Activated CD8-positive, alpha-beta memory T cell treated with anti-CD3 and anti-CD28 coated beads for 4 hours (primary cell): ENCODE measurements around the gene TAS1R2.
A peak's percentile ranks its signal among the peaks of the same experiment; 100 is the strongest.
"Not testable (repeated sequence)": the region's sequence is repeated elsewhere in the genome, so short reads cannot be mapped to it uniquely, and the experiment has no call there.

ENCODE experiments used
- DNase-seq, 2 donors: peaks; one replicate each; pipeline ENCODE4 v3.0.0-alpha.2; 2020; ENCODE audit warnings: low read depth in 2 of 2

The TAS1R2 gene

GRCh38 chr1:18859560-18859959 is at the start of gene TAS1R2:
TSS of gene TAS1R2 (minus strand) at chr1:18859660. CDS start at chr1:18859660, 0 bp downstream.
- no peak for DNase-seq

- no peak for DNase-seq
Measured at GRCh38 chr1:18907917-18908845, 48.7 kb upstream of the TAS1R2 start.

- peak; percentile 30 to 34 for DNase-seq
Measured at GRCh38 chr1:18907021-18907916, 47.8 kb upstream of the TAS1R2 start.

GRCh38 chr1:18903291-18903756 is 43.9 kb upstream of the TAS1R2 start:
- DNase-seq = no peak

GRCh38 chr1:18902523-18903290 is 43.2 kb upstream of the TAS1R2 start, which contains the start of gene ALDH4A1:
TSS of gene ALDH4A1 (minus strand) at chr1:18902555. CDS start at chr1:18902523, 32 bp downstream.
- peak; percentile 83 to 88 for DNase-seq

GRCh38 chr1:18901952-18902522 is 42.6 kb upstream of the TAS1R2 start:
- DNase-seq = no peak

- no peak for DNase-seq
Measured at GRCh38 chr1:18901147-18901951, 41.9 kb upstream of the TAS1R2 start.

- no peak for DNase-seq
Measured at GRCh38 chr1:18900303-18900841, 40.9 kb upstream of the TAS1R2 start.

GRCh38 chr1:18899363-18900049 is 40.0 kb upstream of the TAS1R2 start:
- DNase-seq = no peak

- no peak for DNase-seq
Measured at GRCh38 chr1:18898567-18898966, 39.1 kb upstream of the TAS1R2 start.

- DNase-seq = no peak
Measured at GRCh38 chr1:18895317-18895716, 35.9 kb upstream of the TAS1R2 start.

GRCh38 chr1:18893120-18893519 is 33.7 kb upstream of the TAS1R2 start:
- no peak for DNase-seq

GRCh38 chr1:18891858-18892257 is 32.4 kb upstream of the TAS1R2 start:
- not testable (repeated sequence) for DNase-seq

- DNase-seq = no peak
Measured at GRCh38 chr1:18891426-18891780, 31.9 kb upstream of the TAS1R2 start.

- no peak for DNase-seq
Measured at GRCh38 chr1:18890706-18891425, 31.4 kb upstream of the TAS1R2 start.

- no peak for DNase-seq
Measured at GRCh38 chr1:18886003-18886335, 26.5 kb upstream of the TAS1R2 start.

GRCh38 chr1:18885311-18886002 is 26.0 kb upstream of the TAS1R2 start:
- DNase-seq = no peak

GRCh38 chr1:18884727-18885126 is 25.3 kb upstream of the TAS1R2 start:
- DNase-seq = no peak

GRCh38 chr1:18884419-18884717 is 24.9 kb upstream of the TAS1R2 start:
- no peak for DNase-seq
